ENCODE results near the gene UTS2R.

Gene UTS2R

GRCh38 chr17:82394278-82394677 is 22.7 kb downstream of the UTS2R start:
- ChIA-PET CTCF (interaction anchor here (0.5 to 0.8 kb wide), 2 partner anchors 20 to 43 kb away, joined by 3 to 7 read pairs; no protein-coding TSS in a partner anchor), POLR2A (interaction anchor here (0.7 kb wide), 1 partner anchor 100 kb away, joined by 4 read pairs; no protein-coding TSS in a partner anchor)
- peaks cover 0 to 20% of the 10 kb centered on the region in 2 experiments; a peak in 1 of 3 replicates for H3K36me3 ChIP-seq (ENCODE audit: control insufficient read depth in 2 of 2, insufficient read depth in 1 of 2, low read length in 2 of 2)
- H3K9me3 ChIP-seq (ENCODE audit: control insufficient read depth, insufficient read depth, low read depth, low read length), result no peaks in the 10 kb centered on the region
- no peak overlapping the region for H3K4me3 ChIP-seq (ENCODE audit: low read depth, low read length)
- TF ChIP-seq TRIM28 (IDR thresholded peaks at IDR 0.05; ENCODE audit: borderline replicate concordance, low read length) (no peak), KLF1 (tag by site-specific recombination; IDR thresholded peaks at IDR 0.05) (no peak), ZNF391 (tag by site-specific recombination; IDR thresholded peaks at IDR 0.05; ENCODE audit: borderline replicate concordance, low read depth) (no peak), ZNF530 (tag by site-specific recombination; IDR thresholded peaks at IDR 0.05; ENCODE audit: low read depth) (no peak), ZNF792 (tag by site-specific recombination; IDR thresholded peaks at IDR 0.05) (no peak), SP7 (tag by site-specific recombination; IDR thresholded peaks at IDR 0.05) (no peak), KLF9 (tag by site-specific recombination; IDR thresholded peaks at IDR 0.05; ENCODE audit: low read depth) (no peak), ZNF830 (tag by site-specific recombination; IDR thresholded peaks at IDR 0.05; ENCODE audit: low read depth) (no peak), ZNF626 (tag by site-specific recombination; IDR thresholded peaks at IDR 0.05) (no peak), ZNF654 (tag by site-specific recombination; IDR thresholded peaks at IDR 0.05; ENCODE audit: low read depth) (no peak), KLF10 (tag by site-specific recombination; IDR thresholded peaks at IDR 0.05) (no peak), ZNF660 (tag by site-specific recombination; IDR thresholded peaks at IDR 0.05) (no peak), ZNF544 (tag by site-specific recombination; IDR thresholded peaks at IDR 0.05) (no peak), ZNF404 (tag by site-specific recombination; IDR thresholded peaks at IDR 0.05) (no peak), ZNF549 (tag by site-specific recombination; IDR thresholded peaks at IDR 0.05) (no peak), ZIC2 (tag by site-specific recombination; IDR thresholded peaks at IDR 0.05) (no peak), ZNF2 (tag by site-specific recombination; IDR thresholded peaks at IDR 0.05) (no peak), SP3 (tag by site-specific recombination; IDR thresholded peaks at IDR 0.05) (no peak)
- TF ChIP-seq, protein P1, sequence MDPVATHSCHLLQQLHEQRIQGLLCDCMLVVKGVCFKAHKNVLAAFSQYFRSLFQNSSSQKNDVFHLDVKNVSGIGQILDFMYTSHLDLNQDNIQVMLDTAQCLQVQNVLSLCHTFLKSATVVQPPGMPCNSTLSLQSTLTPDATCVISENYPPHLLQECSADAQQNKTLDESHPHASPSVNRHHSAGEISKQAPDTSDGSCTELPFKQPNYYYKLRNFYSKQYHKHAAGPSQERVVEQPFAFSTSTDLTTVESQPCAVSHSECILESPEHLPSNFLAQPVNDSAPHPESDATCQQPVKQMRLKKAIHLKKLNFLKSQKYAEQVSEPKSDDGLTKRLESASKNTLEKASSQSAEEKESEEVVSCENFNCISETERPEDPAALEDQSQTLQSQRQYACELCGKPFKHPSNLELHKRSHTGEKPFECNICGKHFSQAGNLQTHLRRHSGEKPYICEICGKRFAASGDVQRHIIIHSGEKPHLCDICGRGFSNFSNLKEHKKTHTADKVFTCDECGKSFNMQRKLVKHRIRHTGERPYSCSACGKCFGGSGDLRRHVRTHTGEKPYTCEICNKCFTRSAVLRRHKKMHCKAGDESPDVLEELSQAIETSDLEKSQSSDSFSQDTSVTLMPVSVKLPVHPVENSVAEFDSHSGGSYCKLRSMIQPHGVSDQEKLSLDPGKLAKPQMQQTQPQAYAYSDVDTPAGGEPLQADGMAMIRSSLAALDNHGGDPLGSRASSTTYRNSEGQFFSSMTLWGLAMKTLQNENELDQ (tag by site-specific recombination; IDR thresholded peaks at IDR 0.05; ENCODE audit: low read depth), result no peak
- H3K4me1 ChIP-seq (ENCODE audit: control insufficient read depth, insufficient read depth, low read length), result no peaks in the 10 kb centered on the region
- H3K27ac ChIP-seq (ENCODE audit: extremely low read depth, low read depth, low read length), result no peak overlapping the region

- ChIA-PET CTCF (no interaction called here), POLR2A (no interaction called here)
- no peaks in the 10 kb centered on the region for H3K9me3 ChIP-seq (ENCODE audit: control insufficient read depth, insufficient read depth, low read depth, low read length)
- no peaks in the 10 kb centered on the region for H3K4me1 ChIP-seq (ENCODE audit: control insufficient read depth, insufficient read depth, low read length)
- no peak overlapping the region for H3K4me3 ChIP-seq (ENCODE audit: low read depth, low read length)
- TF ChIP-seq, protein P2, sequence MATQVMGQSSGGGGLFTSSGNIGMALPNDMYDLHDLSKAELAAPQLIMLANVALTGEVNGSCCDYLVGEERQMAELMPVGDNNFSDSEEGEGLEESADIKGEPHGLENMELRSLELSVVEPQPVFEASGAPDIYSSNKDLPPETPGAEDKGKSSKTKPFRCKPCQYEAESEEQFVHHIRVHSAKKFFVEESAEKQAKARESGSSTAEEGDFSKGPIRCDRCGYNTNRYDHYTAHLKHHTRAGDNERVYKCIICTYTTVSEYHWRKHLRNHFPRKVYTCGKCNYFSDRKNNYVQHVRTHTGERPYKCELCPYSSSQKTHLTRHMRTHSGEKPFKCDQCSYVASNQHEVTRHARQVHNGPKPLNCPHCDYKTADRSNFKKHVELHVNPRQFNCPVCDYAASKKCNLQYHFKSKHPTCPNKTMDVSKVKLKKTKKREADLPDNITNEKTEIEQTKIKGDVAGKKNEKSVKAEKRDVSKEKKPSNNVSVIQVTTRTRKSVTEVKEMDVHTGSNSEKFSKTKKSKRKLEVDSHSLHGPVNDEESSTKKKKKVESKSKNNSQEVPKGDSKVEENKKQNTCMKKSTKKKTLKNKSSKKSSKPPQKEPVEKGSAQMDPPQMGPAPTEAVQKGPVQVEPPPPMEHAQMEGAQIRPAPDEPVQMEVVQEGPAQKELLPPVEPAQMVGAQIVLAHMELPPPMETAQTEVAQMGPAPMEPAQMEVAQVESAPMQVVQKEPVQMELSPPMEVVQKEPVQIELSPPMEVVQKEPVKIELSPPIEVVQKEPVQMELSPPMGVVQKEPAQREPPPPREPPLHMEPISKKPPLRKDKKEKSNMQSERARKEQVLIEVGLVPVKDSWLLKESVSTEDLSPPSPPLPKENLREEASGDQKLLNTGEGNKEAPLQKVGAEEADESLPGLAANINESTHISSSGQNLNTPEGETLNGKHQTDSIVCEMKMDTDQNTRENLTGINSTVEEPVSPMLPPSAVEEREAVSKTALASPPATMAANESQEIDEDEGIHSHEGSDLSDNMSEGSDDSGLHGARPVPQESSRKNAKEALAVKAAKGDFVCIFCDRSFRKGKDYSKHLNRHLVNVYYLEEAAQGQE (tag by site-specific recombination; IDR thresholded peaks at IDR 0.05), result peak; percentile 69; the same call in 1 of the 2 replicates
- peak; percentile 92 for TF ChIP-seq SCRT2 (tag by site-specific recombination; IDR thresholded peaks at IDR 0.05)
- TF ChIP-seq ZNF600 (tag by site-specific recombination; IDR thresholded peaks at IDR 0.05), result peak; percentile 65
- no peak for TF ChIP-seq GLI4 (tag by site-specific recombination; IDR thresholded peaks at IDR 0.05)
- TF ChIP-seq SCRT1 (tag by site-specific recombination; IDR thresholded peaks at IDR 0.05; ENCODE audit: borderline replicate concordance), result peak; percentile 60
- H3K36me3 ChIP-seq (ENCODE audit: control insufficient read depth in 2 of 2, insufficient read depth in 1 of 2, low read length in 2 of 2), result peaks cover 5 to 21% of the 10 kb centered on the region in 2 experiments; a peak in 2 of 3 replicates
- H3K27ac ChIP-seq (ENCODE audit: extremely low read depth, low read depth, low read length), result no peak overlapping the region
Measured at GRCh38 chr17:82396601-82397435, 25.3 kb downstream of the UTS2R start.
